ENCODE measurements around the gene UBE2R2. TPM values are rescaled to one million over a fixed set of nuclear protein-coding genes. Genes with fewer than 3 reads are reported as not detected.

The UBE2R2 gene
- total and polyA plus RNA-seq, 2 of the 8 experiments (the other 6 are each of a cell fraction or from before 2014, with no cell fraction given), result 19.4 to 42.1 TPM

GRCh38 chr9:33794560-33794959, 22.4 kb upstream of the UBE2R2 start:
- no peak overlapping the region for H2BK12ac ChIP-seq (ENCODE audit: low read depth, low read length)
- peaks cover 2 to 8% (median 3%) of the 10 kb centered on the region in 4 experiments; a peak in 6 of 7 replicates for H3K4me1 ChIP-seq (replicated peaks in 1 of 4; ENCODE audit: control insufficient read depth in 3 of 4, insufficient read depth in 4 of 4, low read length in 3 of 4)
- H3K36me3 ChIP-seq (ENCODE audit: control insufficient read depth in 2 of 4, insufficient read depth in 4 of 4, low read length in 3 of 4), result no peaks in the 10 kb centered on the region
- no peaks in the 10 kb centered on the region for H4K20me1 ChIP-seq (replicated peaks in 1 of 2; ENCODE audit: control insufficient read depth in 1 of 2, insufficient read depth in 2 of 2, low read length in 2 of 2)
- H3K9me3 ChIP-seq (ENCODE audit: insufficient read depth in 2 of 2, low read depth in 1 of 2, low read length in 1 of 2), result no peaks in the 10 kb centered on the region
- H2BK120ac ChIP-seq (replicated peaks; ENCODE audit: low read depth, low read length), result no peak overlapping the region
- H3K27me3 ChIP-seq (replicated peaks in 1 of 4; ENCODE audit: control insufficient read depth in 3 of 4, extremely low read depth in 1 of 4, insufficient read depth in 3 of 4, low read length in 3 of 4), result no peaks in the 10 kb centered on the region
- H3K79me2 ChIP-seq (ENCODE audit: control insufficient read depth in 1 of 2, insufficient read depth in 2 of 2, low read length in 2 of 2), result no peaks in the 10 kb centered on the region
- H3K18ac ChIP-seq (ENCODE audit: extremely low read depth, low read length), result no peak overlapping the region
- DNase-seq (ENCODE audit: low read depth in 1 of 2, low spot score in 2 of 2) (no peak), FAIRE-seq (no peak)
- 87% methylated on average over 2 of the region's 2 CpGs; no CpG with 5 or more reads in 1 of the 2 experiments for WGBS, 2 experiments (ENCODE audit: extremely low coverage in 1 of 2, insufficient coverage in 1 of 2, insufficient read length in 1 of 2, insufficient replicate concordance in 2 of 2, low coverage in 1 of 2, low lambda C conversion rate in 2 of 2, missing lambda C conversion rate in 1 of 2)
- no peak overlapping the region for H3K4me3 ChIP-seq (ENCODE audit: extremely low read depth in 1 of 4, insufficient read depth in 2 of 4, low read depth in 3 of 4, low read length in 4 of 4)
- no peak overlapping the region for H2BK5ac ChIP-seq (ENCODE audit: low read depth, low read length)
- H3K4ac ChIP-seq (replicated peaks; ENCODE audit: insufficient read length, low read depth, low read length), result no peak overlapping the region
- no peak overlapping the region for H2BK15ac ChIP-seq (ENCODE audit: low read length)
- H2BK20ac ChIP-seq (ENCODE audit: low read length), result no peak overlapping the region
- H4K5ac ChIP-seq (ENCODE audit: insufficient read length, low read depth, low read length), result no peak overlapping the region
- no peaks in the 10 kb centered on the region for H3K23me2 ChIP-seq (ENCODE audit: low read depth, low read length)
- no peak overlapping the region for H3K9ac ChIP-seq (replicated peaks in 1 of 4; ENCODE audit: extremely low read depth in 1 of 4, low read depth in 3 of 4, low read length in 3 of 4)
- no peak overlapping the region for H2AK5ac ChIP-seq (ENCODE audit: low read depth, low read length)
- H3K56ac ChIP-seq (replicated peaks; ENCODE audit: insufficient read length, low read depth, low read length), result no peak overlapping the region
- no peak overlapping the region for H2AFZ ChIP-seq (ENCODE audit: low read length)
- ChIA-PET POLR2A (ENCODE audit: partially characterized antibody) (no interaction called here), CTCF (ENCODE audit: partially characterized antibody) (interaction anchor here (1.0 to 3.6 kb wide), 5 partner anchors 16 to 127 kb away, joined by 3 to 20 read pairs (median 5); no protein-coding TSS in a partner anchor)
- H3K14ac ChIP-seq (ENCODE audit: insufficient read length), result no peak overlapping the region
- no peak overlapping the region for H4K91ac ChIP-seq (replicated peaks; ENCODE audit: insufficient read length, low read length)
- no peak overlapping the region for H3K27ac ChIP-seq (ENCODE audit: low read depth, low read length)
- H3K79me1 ChIP-seq (ENCODE audit: low read depth, low read length), result no peaks in the 10 kb centered on the region
- no peak overlapping the region for H3K4me2 ChIP-seq (ENCODE audit: insufficient read depth in 1 of 2, low read depth in 2 of 2, low read length in 2 of 2)
- no peak overlapping the region for H3K23ac ChIP-seq (ENCODE audit: insufficient read length)
- no peak overlapping the region for H4K8ac ChIP-seq (ENCODE audit: extremely low read depth, insufficient read depth, low read length)
- TF ChIP-seq SIN3A (conservative IDR thresholded peaks at IDR 0.05 in 1 of 2, IDR thresholded peaks at IDR 0.05 in 1 of 2; ENCODE audit: low read depth in 1 of 2, low read length in 2 of 2) (no peak), CHD2 (IDR thresholded peaks at IDR 0.05; ENCODE audit: low read length) (no peak), RAD21 (IDR thresholded peaks at IDR 0.05 in 1 of 2, conservative IDR thresholded peaks at IDR 0.05 in 1 of 2; ENCODE audit: low read depth in 2 of 2, low read length in 2 of 2) (no peak), KDM1A (IDR thresholded peaks at IDR 0.05; ENCODE audit: borderline replicate concordance, low read length) (no peak), GABPA (IDR thresholded peaks at IDR 0.05; ENCODE audit: borderline replicate concordance, insufficient read depth, low read length) (no peak), CTBP2 (IDR thresholded peaks at IDR 0.05; ENCODE audit: borderline replicate concordance, insufficient read depth, insufficient read length, low read length) (no peak), KDM5A (IDR thresholded peaks at IDR 0.05; ENCODE audit: low read length) (no peak), YY1 (IDR thresholded peaks at IDR 0.05; ENCODE audit: low read depth, low read length) (no peak), POLR2A (IDR thresholded peaks at IDR 0.05; ENCODE audit: control extremely low read depth in 1 of 2, low read depth in 2 of 2, low read length in 2 of 2) (no peak), ZNF274 (IDR thresholded peaks at IDR 0.05; ENCODE audit: borderline replicate concordance, extremely low read depth, low read length) (no peak), SIX5 (IDR thresholded peaks at IDR 0.05; ENCODE audit: low read depth, low read length) (no peak)
- TF ChIP-seq, protein P1, sequence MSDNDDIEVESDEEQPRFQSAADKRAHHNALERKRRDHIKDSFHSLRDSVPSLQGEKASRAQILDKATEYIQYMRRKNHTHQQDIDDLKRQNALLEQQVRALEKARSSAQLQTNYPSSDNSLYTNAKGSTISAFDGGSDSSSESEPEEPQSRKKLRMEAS (IDR thresholded peaks at IDR 0.05), result no peak
- TF ChIP-seq, protein P2, sequence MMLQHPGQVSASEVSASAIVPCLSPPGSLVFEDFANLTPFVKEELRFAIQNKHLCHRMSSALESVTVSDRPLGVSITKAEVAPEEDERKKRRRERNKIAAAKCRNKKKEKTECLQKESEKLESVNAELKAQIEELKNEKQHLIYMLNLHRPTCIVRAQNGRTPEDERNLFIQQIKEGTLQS (IDR thresholded peaks at IDR 0.05; ENCODE audit: insufficient read depth, low read depth, low read length), result no peak
